ENCODE data around the gene HIC1.

The HIC1 gene

GRCh38 chr17:2085648-2085949, 30.7 kb downstream of the HIC1 start:
- Mint-ChIP-seq H3K4me3 (no peak overlapping the region), H3K27ac (ENCODE audit: low read depth) (no peak overlapping the region), H3K4me1 (peaks cover 68% of the 10 kb centered on the region), H3K27me3 (no peaks in the 10 kb centered on the region), H3K9me3 (no peaks in the 10 kb centered on the region), H3K36me3 (ENCODE audit: insufficient read depth) (peaks cover 15% of the 10 kb centered on the region)
- no peak for DNase-seq (ENCODE audit: low spot score in 2 of 2)
- ATAC-seq (replicated peaks; ENCODE audit: extremely low read depth, poor library complexity, severe bottlenecking), result no peak

- ATAC-seq (replicated peaks; ENCODE audit: extremely low read depth, poor library complexity, severe bottlenecking) (no peak), DNase-seq (ENCODE audit: low spot score in 2 of 2) (no peak)
- no peaks in the 10 kb centered on the region for H3K27me3 Mint-ChIP-seq
- no peaks in the 10 kb centered on the region for H3K9me3 Mint-ChIP-seq
- peaks cover 74% of the 10 kb centered on the region for H3K4me1 Mint-ChIP-seq
- H3K27ac Mint-ChIP-seq (ENCODE audit: low read depth), result peak overlapping the region; percentile 93
- H3K4me3 Mint-ChIP-seq, result no peak overlapping the region
- H3K36me3 Mint-ChIP-seq (ENCODE audit: insufficient read depth), result peaks cover 10% of the 10 kb centered on the region
Measured at GRCh38 chr17:2086306-2086705, 31.4 kb downstream of the HIC1 start.

- DNase-seq (ENCODE audit: low spot score in 2 of 2), result peak in 1 of 2 donors; percentile 27
Measured at GRCh38 chr17:2087597-2088211, 32.8 kb downstream of the HIC1 start.

GRCh38 chr17:2089021-2089422, 34.1 kb downstream of the HIC1 start:
- no peaks in the 10 kb centered on the region for H3K27me3 Mint-ChIP-seq
- no peaks in the 10 kb centered on the region for H3K9me3 Mint-ChIP-seq
- peak overlapping the region; percentile 93 for H3K27ac Mint-ChIP-seq (ENCODE audit: low read depth)
- H3K36me3 Mint-ChIP-seq (ENCODE audit: insufficient read depth), result peaks cover 8% of the 10 kb centered on the region
- H3K4me3 Mint-ChIP-seq, result peak overlapping the region; percentile 89
- DNase-seq (ENCODE audit: low spot score in 2 of 2) (no peak), ATAC-seq (replicated peaks; ENCODE audit: extremely low read depth, poor library complexity, severe bottlenecking) (peak; percentile 8)
- H3K4me1 Mint-ChIP-seq, result peaks cover 61% of the 10 kb centered on the region

More at GRCh38 chr17:2087597-2088211, 32.8 kb downstream of the HIC1 start:
- peak overlapping the region; percentile 45 for H3K4me3 Mint-ChIP-seq
- H3K9me3 Mint-ChIP-seq, result no peaks in the 10 kb centered on the region
- ATAC-seq (replicated peaks; ENCODE audit: extremely low read depth, poor library complexity, severe bottlenecking), result peak; percentile 37
- H3K27ac Mint-ChIP-seq (ENCODE audit: low read depth), result peak overlapping the region; percentile 93
- peaks cover 5% of the 10 kb centered on the region for H3K36me3 Mint-ChIP-seq (ENCODE audit: insufficient read depth)
- no peaks in the 10 kb centered on the region for H3K27me3 Mint-ChIP-seq
- H3K4me1 Mint-ChIP-seq, result peaks cover 67% of the 10 kb centered on the region

- peak overlapping the region; percentile 93 for H3K27ac Mint-ChIP-seq (ENCODE audit: low read depth)
- peaks cover 10% of the 10 kb centered on the region for H3K36me3 Mint-ChIP-seq (ENCODE audit: insufficient read depth)
- peaks cover 51% of the 10 kb centered on the region for H3K4me1 Mint-ChIP-seq
- no peak for DNase-seq (ENCODE audit: low spot score in 2 of 2)
- no peaks in the 10 kb centered on the region for H3K9me3 Mint-ChIP-seq
- ATAC-seq (replicated peaks; ENCODE audit: extremely low read depth, poor library complexity, severe bottlenecking), result no peak
- peak overlapping the region; percentile 89 for H3K4me3 Mint-ChIP-seq
- H3K27me3 Mint-ChIP-seq, result no peaks in the 10 kb centered on the region
Measured at GRCh38 chr17:2090210-2090641, 35.3 kb downstream of the HIC1 start.

GRCh38 chr17:2090804-2091534, 36.1 kb downstream of the HIC1 start:
- Mint-ChIP-seq H3K27me3 (no peaks in the 10 kb centered on the region), H3K4me3 (no peak overlapping the region), H3K27ac (ENCODE audit: low read depth) (no peak overlapping the region)

GRCh38 chr17:2092253-2092652, 37.4 kb downstream of the HIC1 start:
- Mint-ChIP-seq H3K36me3 (ENCODE audit: insufficient read depth) (peaks cover 10% of the 10 kb centered on the region), H3K27ac (ENCODE audit: low read depth) (no peak overlapping the region), H3K27me3 (no peaks in the 10 kb centered on the region), H3K4me3 (no peak overlapping the region), H3K9me3 (no peaks in the 10 kb centered on the region), H3K4me1 (peaks cover 44% of the 10 kb centered on the region)
- no peak for DNase-seq (ENCODE audit: low spot score in 2 of 2)
- no peak for ATAC-seq (replicated peaks; ENCODE audit: extremely low read depth, poor library complexity, severe bottlenecking)

More at GRCh38 chr17:2090804-2091534, 36.1 kb downstream of the HIC1 start:
- H3K36me3 Mint-ChIP-seq (ENCODE audit: insufficient read depth), result peaks cover 10% of the 10 kb centered on the region
- no peak for DNase-seq (ENCODE audit: low spot score in 2 of 2)
- H3K9me3 Mint-ChIP-seq, result no peaks in the 10 kb centered on the region
- H3K4me1 Mint-ChIP-seq, result peaks cover 51% of the 10 kb centered on the region
- no peak for ATAC-seq (replicated peaks; ENCODE audit: extremely low read depth, poor library complexity, severe bottlenecking)

GRCh38 chr17:2093349-2093748, 38.4 kb downstream of the HIC1 start:
- Mint-ChIP-seq H3K4me3 (no peak overlapping the region), H3K36me3 (ENCODE audit: insufficient read depth) (peaks cover 12% of the 10 kb centered on the region), H3K4me1 (peaks cover 33% of the 10 kb centered on the region)

GRCh38 chr17:2094891-2095535, 40.1 kb downstream of the HIC1 start:
- Mint-ChIP-seq H3K27ac (ENCODE audit: low read depth) (no peak overlapping the region), H3K4me1 (peaks cover 16% of the 10 kb centered on the region), H3K4me3 (no peak overlapping the region), H3K36me3 (ENCODE audit: insufficient read depth) (peaks cover 7% of the 10 kb centered on the region), H3K9me3 (no peaks in the 10 kb centered on the region), H3K27me3 (no peaks in the 10 kb centered on the region)
- DNase-seq (ENCODE audit: low spot score in 2 of 2) (no peak), ATAC-seq (replicated peaks; ENCODE audit: extremely low read depth, poor library complexity, severe bottlenecking) (no peak)

More at GRCh38 chr17:2093349-2093748, 38.4 kb downstream of the HIC1 start:
- no peak for DNase-seq (ENCODE audit: low spot score in 2 of 2)
- H3K27me3 Mint-ChIP-seq, result no peaks in the 10 kb centered on the region
- no peaks in the 10 kb centered on the region for H3K9me3 Mint-ChIP-seq
- H3K27ac Mint-ChIP-seq (ENCODE audit: low read depth), result peak overlapping the region; percentile 35
- ATAC-seq (replicated peaks; ENCODE audit: extremely low read depth, poor library complexity, severe bottlenecking), result no peak

- Mint-ChIP-seq H3K36me3 (ENCODE audit: insufficient read depth) (peaks cover 7% of the 10 kb centered on the region), H3K9me3 (no peaks in the 10 kb centered on the region), H3K4me3 (no peak overlapping the region), H3K27me3 (no peaks in the 10 kb centered on the region), H3K27ac (ENCODE audit: low read depth) (peak overlapping the region; percentile 61), H3K4me1 (peaks cover 11% of the 10 kb centered on the region)
- ATAC-seq (replicated peaks; ENCODE audit: extremely low read depth, poor library complexity, severe bottlenecking) (no peak), DNase-seq (ENCODE audit: low spot score in 2 of 2) (no peak)
Measured at GRCh38 chr17:2095536-2095910, 40.6 kb downstream of the HIC1 start.

GRCh38 chr17:2101448-2102257, 46.8 kb downstream of the HIC1 start:
- Mint-ChIP-seq H3K4me3 (no peak overlapping the region), H3K27me3 (no peaks in the 10 kb centered on the region), H3K4me1 (peaks cover 7% of the 10 kb centered on the region), H3K27ac (ENCODE audit: low read depth) (no peak overlapping the region), H3K9me3 (no peaks in the 10 kb centered on the region), H3K36me3 (ENCODE audit: insufficient read depth) (peaks cover 2% of the 10 kb centered on the region)
- DNase-seq (ENCODE audit: low spot score in 2 of 2), result peak in 1 of 2 donors; percentile 20
- ATAC-seq (replicated peaks; ENCODE audit: extremely low read depth, poor library complexity, severe bottlenecking), result peak; percentile 60
